PC-3 (cell line): ENCODE data around the gene PTF1A. TPM values are rescaled to one million over a fixed set of nuclear protein-coding genes. Genes with fewer than 3 reads are reported as not detected.

Source experiments
- ATAC-seq: fragments of 200-7000 bp; cut with Tn5 transposase; 2 replicates; pipeline ENCODE4 v1.9.1; 2020; ENCODE audit warnings: mild to moderate bottlenecking, moderate library complexity
- BruUV-seq: library from RNA; stranded (reverse); fragments of 400-500 nt; replicated peaks from 2 replicates; lab custom pipeline; 2021; lab: Mats Ljungman, UMichigan
- CTCF ChIA-PET: fragments of 300-600 bp; sonication (Branson Sonifier 250); formaldehyde crosslinking; loops from one replicate; lab custom pipeline; 2022; ENCODE audit warnings: antibody characterized with exemption; lab: Charles Lee
- POLR2A ChIA-PET: fragments of 300-600 bp; sonication (Branson Sonifier 250); formaldehyde crosslinking; loops from one replicate; lab custom pipeline; 2022; ENCODE audit warnings: antibody characterized with exemption; ENCODE audit not compliant: unreplicated experiment; lab: Charles Lee
- DNase-seq: peaks from one replicate; pipeline ENCODE4 v3.0.0-alpha.2; 2015
- H2AFZ ChIP-seq: fragments of 300-600 bp; sonication (generic); 2 replicates; pipeline ENCODE4 v1.6.0; 2016; ENCODE audit warnings: antibody characterized with exemption, low read length
- H3F3A ChIP-seq: fragments of 300-600 bp; sonication (generic); one replicate; pipeline ENCODE4 v1.6.0; 2017; ENCODE audit warnings: antibody characterized with exemption, low read length, control low read depth, mild to moderate bottlenecking; ENCODE audit not compliant: unreplicated experiment
- H3K27ac ChIP-seq: fragments of 300-600 bp; sonication (generic); 2 replicates; pipeline ENCODE4 v1.5.1; 2016; ENCODE audit warnings: mild to moderate bottlenecking, low read length
- H3K27me3 ChIP-seq: fragments of 300-600 bp; sonication (generic); 2 replicates; pipeline ENCODE4 v1.6.1; 2016; ENCODE audit warnings: low read length, mixed read lengths
- H3K36me3 ChIP-seq: fragments of 300-600 bp; sonication (generic); 2 replicates; pipeline ENCODE4 v1.6.1; 2016; ENCODE audit warnings: low read depth, mixed run types, low read length, mixed read lengths
- H3K4me1 ChIP-seq: fragments of 300-600 bp; sonication (generic); 2 replicates; pipeline ENCODE4 v1.5.1; 2016; ENCODE audit warnings: low read length; ENCODE audit not compliant: insufficient read depth
- H3K4me2 ChIP-seq: fragments of 300-600 bp; sonication (generic); 2 replicates; pipeline ENCODE4 v1.6.0; 2016; ENCODE audit warnings: low read length
- H3K4me3 ChIP-seq: fragments of 300-600 bp; sonication (generic); 2 replicates; pipeline ENCODE4 v1.5.1; 2016; ENCODE audit warnings: mild to moderate bottlenecking, low read length, mixed read lengths
- H3K79me2 ChIP-seq: fragments of 300-600 bp; sonication (generic); 2 replicates; pipeline ENCODE4 v1.6.1; 2017; ENCODE audit warnings: low read length, mixed read lengths
- H3K9ac ChIP-seq: fragments of 300-600 bp; sonication (generic); 2 replicates; pipeline ENCODE4 v1.6.0; 2016; ENCODE audit warnings: mild to moderate bottlenecking, low read length
- H3K9me2 ChIP-seq: fragments of 300-600 bp; sonication (generic); replicated peaks from 2 replicates; pipeline ENCODE4 v1.6.1; 2016; ENCODE audit warnings: mixed run types, low read length, mixed read lengths
- H3K9me3 ChIP-seq: fragments of 300-600 bp; sonication (generic); 2 replicates; pipeline ENCODE4 v1.6.1; 2016; ENCODE audit warnings: low read length, mixed read lengths
- H4K20me1 ChIP-seq: fragments of 300-600 bp; sonication (generic); 2 replicates; pipeline ENCODE4 v1.6.1; 2016; ENCODE audit warnings: low read length, mixed read lengths
- CTCF ChIP-seq: fragments of 300-600 bp; sonication (generic); conservative IDR thresholded peaks from 2 replicates; pipeline ENCODE4 v1.5.1; 2017; ENCODE audit warnings: antibody characterized with exemption, low read depth, mild to moderate bottlenecking, low read length
- EZH2 ChIP-seq: fragments of 300-600 bp; sonication (generic); IDR thresholded peaks from one replicate; pipeline ENCODE4 v1.6.1; 2017; ENCODE audit warnings: antibody characterized with exemption, mild to moderate bottlenecking, low read length; ENCODE audit not compliant: unreplicated experiment
- EZH2phosphoT487 ChIP-seq: fragments of 300-600 bp; sonication (generic); IDR thresholded peaks from 2 replicates; pipeline ENCODE4 v1.6.1; 2018; ENCODE audit warnings: mild to moderate bottlenecking, antibody characterized with exemption, low read length, borderline replicate concordance
- intact Hi-C: fragments of 100-400 bp; cut with micrococcal nuclease; formaldehyde crosslinking; loops from 2 replicates; pipeline ENCODE4 v1.9.0; 2023
- total RNA-seq: library from RNA; depleted of rRNA; stranded (reverse); fragments of >200 nt; gene quantifications from 2 replicates; pipeline ENCODE4 v1.2.3, GENCODE V29; 2014

The PTF1A gene
- total RNA-seq, 1 experiment from 2014 or later: not detected

GRCh38 chr10:23196915-23197314 lies 4.8 kb downstream of the PTF1A start:
- no peaks in the 10 kb centered on the region for H3K36me3 ChIP-seq
- intact Hi-C loops: no loop called here
- ATAC-seq (no peak), DNase-seq (no peak)
- H3F3A ChIP-seq: no peaks in the 10 kb centered on the region
- ChIA-PET CTCF (interaction anchor here (0.5 kb wide), 1 partner anchor 105 kb away, joined by 4 read pairs; no protein-coding TSS in a partner anchor), POLR2A (no interaction called here)
- H3K9me2 ChIP-seq: no peaks in the 10 kb centered on the region
- TF ChIP-seq EZH2 (no peak), CTCF (no peak), EZH2phosphoT487 (no peak)
- H3K4me3 ChIP-seq: no peak overlapping the region
- no peaks in the 10 kb centered on the region for H3K4me1 ChIP-seq
- H3K27me3 ChIP-seq: peaks cover 58% of the 10 kb centered on the region
- H3K9ac ChIP-seq: no peak overlapping the region
- no peaks in the 10 kb centered on the region for H3K79me2 ChIP-seq
- no peak overlapping the region for H3K27ac ChIP-seq
- no peak overlapping the region for H3K4me2 ChIP-seq
- no peak overlapping the region for H2AFZ ChIP-seq
- no peaks in the 10 kb centered on the region for H3K9me3 ChIP-seq
- no TSS peak for BruUV-seq
- H4K20me1 ChIP-seq: no peaks in the 10 kb centered on the region

GRCh38 chr10:23197416-23197861 lies 5.3 kb downstream of the PTF1A start:
- no peak overlapping the region for H3K9ac ChIP-seq
- H4K20me1 ChIP-seq: no peaks in the 10 kb centered on the region
- H3K4me3 ChIP-seq: no peak overlapping the region
- DNase-seq (no peak), ATAC-seq (no peak)
- POLR2A ChIA-PET: no interaction called here
- H3K4me1 ChIP-seq: no peaks in the 10 kb centered on the region
- no peak overlapping the region for H2AFZ ChIP-seq
- BruUV-seq: no TSS peak
- peaks cover 63% of the 10 kb centered on the region for H3K27me3 ChIP-seq
- CTCF ChIA-PET: no interaction called here
- no peak overlapping the region for H3K27ac ChIP-seq
- H3K36me3 ChIP-seq: no peaks in the 10 kb centered on the region
- TF ChIP-seq EZH2phosphoT487 (no peak), EZH2 (no peak), CTCF (no peak)
- no peaks in the 10 kb centered on the region for H3F3A ChIP-seq
- H3K4me2 ChIP-seq: no peak overlapping the region
- H3K79me2 ChIP-seq: no peaks in the 10 kb centered on the region
- no peaks in the 10 kb centered on the region for H3K9me2 ChIP-seq
- intact Hi-C loops: no loop called here
- H3K9me3 ChIP-seq: no peaks in the 10 kb centered on the region

GRCh38 chr10:23198610-23198939 lies 6.5 kb downstream of the PTF1A start:
- Histone ChIP-seq H3K9me2 (no peaks in the 10 kb centered on the region), H3K79me2 (no peaks in the 10 kb centered on the region), H3K4me2 (no peak overlapping the region), H2AFZ (no peak overlapping the region), H3K36me3 (no peaks in the 10 kb centered on the region), H3K27me3 (peaks cover 75% of the 10 kb centered on the region), H3K4me3 (no peak overlapping the region), H3K27ac (no peak overlapping the region), H3K9me3 (no peaks in the 10 kb centered on the region), H3K9ac (no peak overlapping the region), H3K4me1 (no peaks in the 10 kb centered on the region), H3F3A (no peaks in the 10 kb centered on the region), H4K20me1 (no peaks in the 10 kb centered on the region)
- CTCF ChIA-PET: interaction anchor here (0.7 kb wide), 1 partner anchor 37 kb away, joined by 3 read pairs; no protein-coding TSS in a partner anchor
- TF ChIP-seq EZH2 (no peak), EZH2phosphoT487 (no peak), CTCF (no peak)
- BruUV-seq: no TSS peak
- POLR2A ChIA-PET: no interaction called here
- intact Hi-C loops: no loop called here
- no peak for ATAC-seq
- no peak for DNase-seq
